ENCODE data around the gene AXIN2. TPM values are rescaled to one million over a fixed set of nuclear protein-coding genes. Genes with fewer than 3 reads are reported as not detected.

Gene AXIN2
- total RNA-seq, 1 donor from 2014 or later, result 17.9 TPM

DNA sequence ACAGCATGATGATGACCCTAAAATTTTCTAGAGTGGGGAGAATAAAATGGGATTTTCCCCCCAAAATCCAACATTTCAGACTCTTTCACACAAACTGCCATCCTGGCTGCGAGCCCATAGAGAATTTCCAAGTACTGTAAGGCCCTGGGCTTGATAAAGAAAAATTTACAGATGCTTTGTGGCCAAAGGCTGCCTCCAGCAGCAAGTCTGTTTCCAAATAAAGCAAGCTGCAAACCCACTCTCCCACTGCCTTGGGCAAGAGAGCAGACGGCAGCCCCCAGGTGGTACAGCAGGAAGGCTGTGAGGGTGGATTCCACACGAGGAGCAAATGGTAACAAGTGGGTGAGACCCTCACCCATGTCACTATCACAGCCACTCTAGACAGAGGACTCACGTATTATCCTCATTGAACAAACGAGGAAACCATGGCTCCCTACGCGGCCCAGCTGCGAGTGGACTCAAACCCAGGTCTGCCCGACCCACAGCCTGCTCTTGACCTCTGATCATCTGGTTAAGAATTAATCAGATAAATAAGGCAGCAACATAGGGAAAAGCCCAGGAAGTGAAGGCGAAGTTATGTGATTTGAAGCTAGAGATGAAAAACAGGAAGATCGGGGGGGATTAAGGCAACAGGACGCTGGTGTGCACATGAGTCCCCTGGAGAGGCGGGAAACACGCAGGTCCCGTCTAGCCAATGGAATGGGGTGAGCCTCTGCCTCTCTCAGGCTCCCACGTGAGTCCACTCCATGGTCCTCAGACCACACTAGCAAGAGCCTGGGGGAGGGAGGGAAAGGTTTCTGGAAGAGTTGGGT, 37.4 kb downstream of the AXIN2 start:
- Histone ChIP-seq H3K9me3 (no peaks in the 10 kb centered on the region), H3K4me1 (no peaks in the 10 kb centered on the region), H3K36me3 (no peaks in the 10 kb centered on the region), H3K27me3 (no peaks in the 10 kb centered on the region), H3K4me3 (no peak overlapping the region), H3K27ac (no peak overlapping the region)
- DNase-seq (ENCODE audit: extremely low spot score in 2 of 2), result no peak
- intact Hi-C loops (cut with DNase I), result no loop called here
- TF ChIP-seq CTCF (IDR thresholded peaks at IDR 0.05), result no peak
- TF ChIP-seq POLR2A (IDR thresholded peaks at IDR 0.05), result no peak
- TF ChIP-seq POLR2AphosphoS5 (IDR thresholded peaks at IDR 0.05; ENCODE audit: insufficient read depth in 1 of 2, low read depth in 1 of 2), result no peak

- H3K4me1 ChIP-seq, result no peaks in the 10 kb centered on the region
- intact Hi-C loops (cut with DNase I), result no loop called here
- TF ChIP-seq CTCF (IDR thresholded peaks at IDR 0.05) (no peak), POLR2A (IDR thresholded peaks at IDR 0.05) (no peak), POLR2AphosphoS5 (IDR thresholded peaks at IDR 0.05; ENCODE audit: insufficient read depth in 1 of 2, low read depth in 1 of 2) (no peak)
- no peak for DNase-seq (ENCODE audit: extremely low spot score in 2 of 2)
- H3K36me3 ChIP-seq, result no peaks in the 10 kb centered on the region
- no peaks in the 10 kb centered on the region for H3K9me3 ChIP-seq
- H3K27ac ChIP-seq, result no peak overlapping the region
- H3K4me3 ChIP-seq, result no peak overlapping the region
- H3K27me3 ChIP-seq, result no peaks in the 10 kb centered on the region
Measured at GRCh38 chr17:65523411-65523810, 38.0 kb downstream of the AXIN2 start.

- Histone ChIP-seq H3K27ac (no peak overlapping the region), H3K4me1 (no peaks in the 10 kb centered on the region), H3K4me3 (no peak overlapping the region), H3K9me3 (no peaks in the 10 kb centered on the region), H3K36me3 (no peaks in the 10 kb centered on the region), H3K27me3 (no peaks in the 10 kb centered on the region)
- intact Hi-C loops (cut with DNase I), result no loop called here
- DNase-seq (ENCODE audit: extremely low spot score in 2 of 2), result no peak
- no peak for TF ChIP-seq POLR2A (IDR thresholded peaks at IDR 0.05)
- TF ChIP-seq CTCF (IDR thresholded peaks at IDR 0.05), result no peak
- no peak for TF ChIP-seq POLR2AphosphoS5 (IDR thresholded peaks at IDR 0.05; ENCODE audit: insufficient read depth in 1 of 2, low read depth in 1 of 2)
Measured at GRCh38 chr17:65522751-65523404, 38.6 kb downstream of the AXIN2 start.

DNA sequence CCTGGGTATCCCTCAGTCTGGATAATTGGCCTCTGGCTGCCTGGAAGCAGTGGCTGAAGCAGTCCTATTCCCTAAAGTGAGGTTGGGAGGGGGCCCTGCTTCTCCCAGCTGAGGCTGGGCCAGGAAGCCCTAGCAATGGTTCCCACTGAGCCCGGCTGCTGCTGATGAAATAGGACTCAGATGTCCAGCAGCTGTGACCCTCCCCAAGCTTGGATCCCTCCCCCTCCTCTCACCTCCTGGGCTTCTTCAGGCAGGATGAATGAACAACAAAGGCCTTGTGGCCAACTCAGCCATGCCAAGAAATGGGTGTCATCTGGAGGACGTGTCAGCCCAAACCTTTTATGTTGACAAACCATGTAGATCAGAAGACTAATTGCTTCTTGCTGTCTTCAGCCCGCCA, 42.0 kb downstream of the AXIN2 start:
- DNase-seq (ENCODE audit: extremely low spot score in 2 of 2), result no peak
- H3K9me3 ChIP-seq, result no peaks in the 10 kb centered on the region
- no peak overlapping the region for H3K27ac ChIP-seq
- intact Hi-C loops (cut with DNase I), result no loop called here
- TF ChIP-seq POLR2AphosphoS5 (IDR thresholded peaks at IDR 0.05; ENCODE audit: insufficient read depth in 1 of 2, low read depth in 1 of 2), result no peak
- TF ChIP-seq POLR2A (IDR thresholded peaks at IDR 0.05), result no peak
- TF ChIP-seq CTCF (IDR thresholded peaks at IDR 0.05), result no peak
- H3K4me1 ChIP-seq, result peaks cover 17% of the 10 kb centered on the region
- no peaks in the 10 kb centered on the region for H3K27me3 ChIP-seq
- H3K36me3 ChIP-seq, result no peaks in the 10 kb centered on the region
- H3K4me3 ChIP-seq, result no peak overlapping the region

DNA sequence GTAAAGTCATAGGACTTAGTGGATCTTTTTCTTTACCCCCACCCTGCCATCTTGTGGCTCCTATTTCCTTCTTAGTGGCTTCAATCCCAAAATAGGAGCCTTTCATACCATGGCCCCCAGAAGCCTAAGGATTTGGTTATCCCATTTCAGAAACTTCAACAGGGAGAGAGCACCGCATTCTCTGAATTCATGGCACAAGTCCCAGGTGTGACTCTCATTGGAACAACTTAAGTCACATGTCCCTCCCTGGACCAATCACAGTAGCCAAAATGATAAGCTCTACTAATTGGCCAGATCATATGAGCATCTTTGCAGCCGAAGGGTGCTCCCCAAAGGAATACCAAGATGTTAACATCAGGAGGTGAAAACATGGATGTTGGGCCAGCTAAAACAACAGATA, 43.2 kb downstream of the AXIN2 start:
- peaks cover 21% of the 10 kb centered on the region for H3K4me1 ChIP-seq
- H3K36me3 ChIP-seq, result no peaks in the 10 kb centered on the region
- no peak for DNase-seq (ENCODE audit: extremely low spot score in 2 of 2)
- H3K4me3 ChIP-seq, result no peak overlapping the region
- intact Hi-C loops (cut with DNase I), result no loop called here
- no peak overlapping the region for H3K27ac ChIP-seq
- H3K27me3 ChIP-seq, result no peaks in the 10 kb centered on the region
- H3K9me3 ChIP-seq, result no peaks in the 10 kb centered on the region
- no peak for TF ChIP-seq POLR2A (IDR thresholded peaks at IDR 0.05)
- no peak for TF ChIP-seq POLR2AphosphoS5 (IDR thresholded peaks at IDR 0.05; ENCODE audit: insufficient read depth in 1 of 2, low read depth in 1 of 2)
- no peak for TF ChIP-seq CTCF (IDR thresholded peaks at IDR 0.05)

Data from vagina (tissue), 2 donors.